ENCODE measurements around the gene DOK5. TPM values are rescaled to one million over a fixed set of nuclear protein-coding genes. Genes with fewer than 3 reads are reported as not detected.

Gene DOK5
- total RNA-seq, 3 donors from 2014 or later (not counting 1 experiment from before 2014, with no cell fraction given): not detected

GRCh38 chr20:54512694-54513093, 37.3 kb downstream of the DOK5 start:
- no peaks in the 10 kb centered on the region for H3K4me1 ChIP-seq (ENCODE audit: control insufficient read depth, insufficient read depth, low read length)
- no peak overlapping the region for H3K27ac Mint-ChIP-seq

GRCh38 chr20:54514028-54514607, 38.7 kb downstream of the DOK5 start:
- no peak overlapping the region for H3K4me3 Mint-ChIP-seq
- Histone ChIP-seq H3K4me3 (ENCODE audit: low read length) (no peak overlapping the region), H3K9me3 (ENCODE audit: control insufficient read depth, insufficient read depth, low read length) (no peaks in the 10 kb centered on the region), H3K36me3 (ENCODE audit: control insufficient read depth, insufficient read depth, low read length) (no peaks in the 10 kb centered on the region), H3K27me3 (ENCODE audit: control insufficient read depth, insufficient read depth, low read length) (no peaks in the 10 kb centered on the region), H3K4me1 (ENCODE audit: control insufficient read depth, insufficient read depth, low read length) (no peaks in the 10 kb centered on the region), H3K27ac (ENCODE audit: low read length) (no peak overlapping the region)
- intact Hi-C loops (cut with micrococcal nuclease): no loop called here
- 67% methylated on average over 2 of the region's 3 CpGs for WGBS (ENCODE audit: insufficient coverage)
- H3K27me3 Mint-ChIP-seq (ENCODE audit: low read depth in 2 of 2): no peaks in the 10 kb centered on the region
- no peaks in the 10 kb centered on the region for H3K4me1 Mint-ChIP-seq
- DNase-seq: no peak
- H3K27ac Mint-ChIP-seq: no peak overlapping the region
- TF ChIP-seq, protein P1, sequence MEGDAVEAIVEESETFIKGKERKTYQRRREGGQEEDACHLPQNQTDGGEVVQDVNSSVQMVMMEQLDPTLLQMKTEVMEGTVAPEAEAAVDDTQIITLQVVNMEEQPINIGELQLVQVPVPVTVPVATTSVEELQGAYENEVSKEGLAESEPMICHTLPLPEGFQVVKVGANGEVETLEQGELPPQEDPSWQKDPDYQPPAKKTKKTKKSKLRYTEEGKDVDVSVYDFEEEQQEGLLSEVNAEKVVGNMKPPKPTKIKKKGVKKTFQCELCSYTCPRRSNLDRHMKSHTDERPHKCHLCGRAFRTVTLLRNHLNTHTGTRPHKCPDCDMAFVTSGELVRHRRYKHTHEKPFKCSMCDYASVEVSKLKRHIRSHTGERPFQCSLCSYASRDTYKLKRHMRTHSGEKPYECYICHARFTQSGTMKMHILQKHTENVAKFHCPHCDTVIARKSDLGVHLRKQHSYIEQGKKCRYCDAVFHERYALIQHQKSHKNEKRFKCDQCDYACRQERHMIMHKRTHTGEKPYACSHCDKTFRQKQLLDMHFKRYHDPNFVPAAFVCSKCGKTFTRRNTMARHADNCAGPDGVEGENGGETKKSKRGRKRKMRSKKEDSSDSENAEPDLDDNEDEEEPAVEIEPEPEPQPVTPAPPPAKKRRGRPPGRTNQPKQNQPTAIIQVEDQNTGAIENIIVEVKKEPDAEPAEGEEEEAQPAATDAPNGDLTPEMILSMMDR (IDR thresholded peaks at IDR 0.05): no peak
- no peaks in the 10 kb centered on the region for H3K36me3 Mint-ChIP-seq
- peaks cover 0 to 2% of the 10 kb centered on the region in 2 donors for H3K9me3 Mint-ChIP-seq
- no peak for ATAC-seq

More at GRCh38 chr20:54512694-54513093, 37.3 kb downstream of the DOK5 start:
- Histone ChIP-seq H3K27me3 (ENCODE audit: control insufficient read depth, insufficient read depth, low read length) (no peaks in the 10 kb centered on the region), H3K27ac (ENCODE audit: low read length) (no peak overlapping the region), H3K36me3 (ENCODE audit: control insufficient read depth, insufficient read depth, low read length) (no peaks in the 10 kb centered on the region), H3K4me3 (ENCODE audit: low read length) (no peak overlapping the region), H3K9me3 (ENCODE audit: control insufficient read depth, insufficient read depth, low read length) (no peaks in the 10 kb centered on the region)
- H3K36me3 Mint-ChIP-seq: no peaks in the 10 kb centered on the region
- H3K4me1 Mint-ChIP-seq: no peaks in the 10 kb centered on the region
- intact Hi-C loops (cut with micrococcal nuclease): no loop called here
- TF ChIP-seq, protein P1 (IDR thresholded peaks at IDR 0.05): no peak
- DNase-seq: no peak
- no peak overlapping the region for H3K4me3 Mint-ChIP-seq
- 73% methylated on average over 3 of the region's 4 CpGs for WGBS (ENCODE audit: insufficient coverage)
- peaks cover 0 to 1% of the 10 kb centered on the region in 2 donors for H3K27me3 Mint-ChIP-seq (ENCODE audit: low read depth in 2 of 2)
- peaks cover 0 to 2% of the 10 kb centered on the region in 2 donors for H3K9me3 Mint-ChIP-seq
- no peak for ATAC-seq

GRCh38 chr20:54515793-54516628, 40.6 kb downstream of the DOK5 start:
- Mint-ChIP-seq H3K27me3 (ENCODE audit: low read depth in 2 of 2) (peaks cover 0 to 2% of the 10 kb centered on the region in 2 donors), H3K36me3 (no peaks in the 10 kb centered on the region), H3K4me3 (no peak overlapping the region), H3K27ac (no peak overlapping the region), H3K9me3 (peaks cover 2 to 5% of the 10 kb centered on the region in 2 donors), H3K4me1 (no peaks in the 10 kb centered on the region)
- H3K27me3 ChIP-seq (ENCODE audit: control insufficient read depth, insufficient read depth, low read length): no peaks in the 10 kb centered on the region
- ATAC-seq: no peak
- intact Hi-C loops (cut with micrococcal nuclease): no loop called here
- H3K36me3 ChIP-seq (ENCODE audit: control insufficient read depth, insufficient read depth, low read length): no peaks in the 10 kb centered on the region
- H3K9me3 ChIP-seq (ENCODE audit: control insufficient read depth, insufficient read depth, low read length): no peaks in the 10 kb centered on the region
- 82% methylated on average over 6 of the region's 6 CpGs for WGBS (ENCODE audit: insufficient coverage)
- TF ChIP-seq, protein P1 (IDR thresholded peaks at IDR 0.05): no peak
- DNase-seq: no peak
- no peak overlapping the region for H3K27ac ChIP-seq (ENCODE audit: low read length)
- H3K4me3 ChIP-seq (ENCODE audit: low read length): no peak overlapping the region
- no peaks in the 10 kb centered on the region for H3K4me1 ChIP-seq (ENCODE audit: control insufficient read depth, insufficient read depth, low read length)
